GM19372 (cell line): ENCODE measurements around the gene KDM2B.
A peak's percentile ranks its signal among the peaks of the same experiment; 100 is the strongest.

Experiments
- ATAC-seq: cut with Tn5 transposase; IDR thresholded peaks from one replicate; pipeline ENCODE4 v1.9.1; 2021; ENCODE audit warnings: mild to moderate bottlenecking, low read depth, moderate library complexity; ENCODE audit not compliant: unreplicated experiment

Gene KDM2B

GRCh38 chr12:121532503-121533393, 48.1 kb downstream of the KDM2B start:
- ATAC-seq = no peak

GRCh38 chr12:121531356-121531750, 49.5 kb downstream of the KDM2B start:
- no peak for ATAC-seq

DNA sequence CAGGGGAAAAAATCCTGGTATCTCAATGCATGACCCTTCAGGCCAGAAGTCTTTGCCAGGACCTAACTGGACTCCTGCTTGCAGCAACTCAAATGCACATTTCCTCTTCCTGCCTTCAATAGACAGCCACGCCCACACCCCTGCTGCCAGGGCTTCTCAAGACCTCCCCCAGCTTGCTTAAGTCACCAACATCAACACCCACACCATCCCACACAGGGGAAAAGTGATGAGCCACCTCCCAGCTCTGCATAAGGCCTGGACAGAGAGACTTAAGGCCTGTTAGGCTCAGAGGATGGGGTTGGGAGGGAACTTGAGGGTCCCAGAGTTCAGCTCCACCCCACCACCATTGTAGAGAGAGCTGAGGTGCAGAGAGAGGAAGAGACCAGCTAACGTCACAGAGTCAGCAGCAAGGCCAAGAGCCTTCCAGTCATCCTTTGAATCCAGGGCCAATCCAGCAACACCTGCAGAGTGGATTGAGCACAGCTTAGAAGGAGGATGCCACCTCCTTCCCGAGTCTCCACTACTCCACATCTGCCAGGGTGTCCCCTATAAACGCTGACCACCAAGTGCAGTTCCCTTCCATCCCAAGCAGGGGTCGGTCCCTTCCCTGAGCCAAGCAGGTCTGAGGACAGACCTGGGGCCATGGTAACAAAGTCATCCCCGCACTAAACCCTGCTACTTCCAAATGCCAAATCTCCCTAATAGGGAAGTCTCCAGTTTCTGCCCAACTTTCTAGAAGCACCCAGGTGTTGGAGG, 50.0 kb downstream of the KDM2B start:
- peak; percentile 46 for ATAC-seq

- ATAC-seq = no peak
These were observed 51.6 kb downstream of the KDM2B start for GRCh38 chr12:121529184-121529583.

- no peak for ATAC-seq
These were observed 55.4 kb downstream of the KDM2B start for GRCh38 chr12:121525411-121525810.

- no peak for ATAC-seq
These were observed 56.5 kb downstream of the KDM2B start for GRCh38 chr12:121524196-121524916.

DNA sequence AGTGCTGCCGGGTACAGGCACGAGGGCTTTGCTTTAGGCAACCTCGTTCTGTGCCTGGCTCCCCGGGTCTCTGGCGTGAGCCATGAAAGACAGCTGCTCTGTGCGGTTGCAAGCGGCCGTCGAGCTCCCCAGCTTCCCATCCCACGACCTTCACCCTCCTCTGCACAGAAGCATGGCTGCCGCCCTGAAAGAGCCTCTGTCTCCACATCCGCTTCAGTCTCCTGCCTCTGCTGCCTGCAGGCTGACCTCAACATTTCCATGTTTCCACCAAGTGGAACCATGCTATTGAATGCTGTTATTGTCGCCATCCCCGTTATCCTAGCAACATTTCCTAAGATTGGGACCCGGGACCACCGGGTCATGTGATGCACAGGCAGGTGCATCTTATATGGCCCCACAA, 57.1 kb downstream of the KDM2B start:
- no peak for ATAC-seq

GRCh38 chr12:121522971-121523370, 57.9 kb downstream of the KDM2B start:
- ATAC-seq = no peak

DNA sequence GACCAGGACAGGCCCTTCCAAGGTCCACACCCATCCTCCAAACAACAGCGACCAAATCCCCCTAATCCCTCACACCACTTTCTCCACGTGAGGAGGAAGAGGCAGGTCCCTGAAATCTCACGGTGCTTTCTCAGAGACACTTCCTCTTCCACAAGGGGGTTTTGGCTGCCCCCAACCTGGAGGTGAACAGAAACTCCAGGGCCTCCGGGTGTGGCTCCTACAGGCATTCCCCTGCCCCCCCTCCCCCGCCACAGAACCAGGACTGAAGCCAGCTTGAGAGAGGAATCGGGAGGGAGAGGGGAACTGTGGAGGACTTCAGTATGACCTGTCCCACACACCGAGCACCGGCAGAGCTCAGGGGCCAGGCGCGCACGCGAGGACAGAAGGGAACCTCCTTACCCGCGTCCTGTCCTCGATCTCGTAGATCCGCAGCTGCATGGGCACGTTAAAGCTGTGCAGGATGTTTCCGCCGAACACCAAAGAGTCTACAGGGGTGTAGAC, 60.2 kb downstream of the KDM2B start:
- ATAC-seq = no peak

DNA sequence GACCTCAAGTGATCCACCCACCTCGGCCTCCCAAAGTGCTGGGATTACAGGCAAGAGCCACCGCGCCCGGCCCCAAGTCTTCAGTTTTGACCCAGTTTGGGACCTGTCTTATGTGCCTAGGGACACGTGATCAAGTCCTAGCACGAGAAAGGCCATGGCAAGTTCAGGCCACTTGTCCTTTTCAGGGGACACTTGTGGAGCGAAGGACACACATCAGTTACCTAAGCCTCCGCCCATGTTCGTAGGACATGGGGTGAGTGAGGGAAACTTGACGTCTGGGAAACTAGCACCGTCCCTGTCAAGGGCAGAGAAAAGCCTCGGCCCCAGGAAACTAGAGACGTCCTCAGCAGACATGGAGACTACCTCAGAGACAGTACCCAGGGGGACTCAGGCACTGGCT, 60.7 kb downstream of the KDM2B start:
- ATAC-seq = no peak

DNA sequence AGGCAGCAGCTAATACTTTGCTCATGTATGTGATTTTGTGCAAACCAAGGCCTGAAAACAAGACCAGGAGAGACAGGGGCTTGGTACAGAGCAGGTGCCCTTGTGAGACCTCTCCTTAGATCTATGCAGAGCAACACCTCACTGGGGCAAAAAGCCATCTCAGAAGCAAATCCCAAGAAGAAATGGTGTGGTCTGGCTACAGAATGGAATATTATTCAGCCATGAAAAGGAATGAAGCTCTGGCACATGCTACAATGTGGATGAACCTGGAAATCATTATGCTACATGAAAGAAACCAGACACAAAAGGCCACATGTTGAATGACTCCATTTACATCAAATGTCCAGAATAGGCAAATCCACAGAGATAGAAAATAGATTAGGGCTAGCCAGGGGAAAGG, 61.6 kb downstream of the KDM2B start:
- ATAC-seq = no peak

DNA sequence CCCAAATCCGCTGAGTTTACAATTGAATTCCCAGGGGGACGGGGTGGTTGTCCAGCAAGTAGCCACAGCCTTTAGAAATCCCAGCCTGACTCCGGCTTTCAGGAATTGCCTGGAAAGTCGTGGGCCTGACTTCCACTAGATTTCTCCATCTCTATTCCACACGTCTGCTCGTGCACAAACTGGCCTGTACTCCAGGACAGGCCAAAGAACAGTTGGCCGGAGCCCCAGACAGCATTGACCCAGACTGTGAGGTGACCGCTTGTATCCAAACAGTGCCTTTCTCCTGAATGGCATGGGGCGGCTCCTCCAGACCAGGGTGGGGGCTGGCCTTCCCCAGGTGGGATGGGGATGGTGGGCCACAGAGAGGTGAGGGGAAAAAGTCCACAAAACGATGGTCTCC, 62.2 kb downstream of the KDM2B start:
- ATAC-seq = no peak

GRCh38 chr12:121516437-121517011, 64.3 kb downstream of the KDM2B start:
- no peak for ATAC-seq

DNA sequence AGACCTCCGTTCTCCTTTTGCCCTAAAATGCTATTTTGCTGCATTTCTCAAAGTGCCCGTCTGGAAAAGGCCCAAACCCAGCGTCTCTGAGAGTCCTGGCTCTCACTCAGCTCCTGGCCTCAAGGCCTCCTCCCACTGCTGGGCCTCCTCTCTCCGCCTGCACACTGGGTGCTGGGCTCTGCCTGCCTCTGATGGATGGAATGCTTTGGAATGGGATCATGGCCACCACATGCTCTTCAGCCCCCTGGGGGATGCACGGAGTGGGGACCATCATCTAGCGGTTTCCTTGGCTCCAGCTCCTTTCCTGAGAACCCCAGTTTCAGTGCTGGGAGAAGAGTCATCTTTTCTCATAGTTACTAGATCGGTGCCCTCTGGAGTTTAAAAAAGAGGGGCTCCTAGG, 65.2 kb downstream of the KDM2B start:
- no peak for ATAC-seq

DNA sequence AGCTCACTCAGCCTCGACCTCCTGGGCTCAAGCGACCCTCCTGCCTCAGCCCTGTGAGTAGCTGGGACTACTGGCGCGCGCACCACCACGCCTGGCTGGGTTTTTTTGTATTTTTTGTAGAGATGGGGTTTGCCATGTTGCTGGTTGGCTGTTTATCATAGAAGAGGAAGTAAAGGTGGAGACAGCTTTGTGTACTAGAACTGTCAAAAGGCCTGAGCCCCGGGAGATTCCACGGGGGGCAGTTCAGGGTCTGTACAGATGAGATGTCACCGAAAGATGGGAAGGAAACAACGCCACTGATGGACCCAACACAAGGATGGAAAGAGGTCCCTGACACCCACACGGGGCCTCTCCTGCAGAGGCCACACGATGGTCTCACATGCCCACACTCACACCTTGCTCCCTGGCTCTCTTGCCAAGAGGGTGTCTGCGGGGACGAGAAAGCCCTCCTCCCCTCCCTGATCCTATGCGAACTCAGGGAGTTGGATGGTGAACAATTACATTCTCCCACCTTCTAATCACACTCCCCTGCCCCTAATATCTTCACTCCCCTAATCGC, 66.6 kb downstream of the KDM2B start:
- ATAC-seq = peak; percentile 47

- ATAC-seq = peak; percentile 82
These were observed 67.2 kb downstream of the KDM2B start for GRCh38 chr12:121513464-121514183.

DNA sequence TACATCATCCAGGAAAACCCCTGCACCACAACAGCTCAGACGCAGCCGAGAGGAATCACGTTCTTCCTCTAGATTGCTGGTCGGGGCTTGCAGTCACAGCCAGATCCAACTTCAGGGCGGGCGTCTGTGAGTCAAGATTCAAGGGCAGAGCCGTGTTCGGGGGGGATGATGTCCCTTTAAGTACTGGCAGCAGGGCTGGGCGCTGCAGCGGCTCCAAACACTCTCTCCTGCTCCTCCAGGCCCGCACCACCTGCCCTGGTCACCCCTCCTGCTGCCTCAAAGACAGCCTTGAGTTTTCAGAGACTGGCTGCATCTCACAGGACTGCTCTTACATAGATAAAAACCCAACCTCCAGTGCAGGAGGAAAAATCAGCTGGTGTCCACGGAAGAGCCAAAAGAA, 68.3 kb downstream of the KDM2B start:
- no peak for ATAC-seq

DNA sequence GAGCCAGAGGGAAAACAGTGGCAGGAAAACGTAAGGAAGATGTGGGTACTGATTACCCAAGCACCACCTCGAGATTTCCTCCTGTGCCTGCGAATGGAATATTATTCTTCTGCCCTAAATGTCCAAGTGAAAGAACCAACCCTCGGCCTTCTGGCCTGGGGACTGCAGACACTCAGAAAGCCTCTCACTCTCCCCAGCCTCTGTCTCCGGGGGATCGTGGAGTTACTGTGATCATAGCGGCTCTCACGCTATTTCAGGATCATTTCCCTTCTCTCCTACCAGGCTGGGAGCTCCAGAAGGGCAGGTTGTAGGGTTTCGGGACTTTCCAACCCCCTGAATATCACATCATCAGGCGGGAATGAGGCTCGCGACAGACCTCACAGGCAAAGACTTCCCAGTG, 68.9 kb downstream of the KDM2B start:
- ATAC-seq = no peak

DNA sequence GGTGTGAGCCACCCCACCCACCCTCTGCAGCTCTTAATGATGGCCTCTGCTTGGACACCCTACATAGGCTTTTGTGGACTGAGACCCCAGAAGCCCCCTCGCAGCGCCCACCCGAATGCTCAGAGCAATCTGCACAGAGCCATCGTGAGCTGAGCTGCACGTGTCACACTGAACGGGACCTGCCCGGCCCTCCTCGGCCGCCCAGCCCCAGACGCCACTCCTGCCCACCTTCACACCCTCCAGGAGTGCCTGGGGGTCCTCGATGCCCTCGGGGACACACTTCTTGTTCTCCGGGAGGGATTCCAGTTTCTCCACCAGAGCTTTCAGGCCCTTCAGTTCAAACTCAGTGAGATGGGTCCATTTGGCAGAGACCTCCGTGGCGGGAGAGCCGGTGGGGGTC, 71.5 kb downstream of the KDM2B start:
- ATAC-seq = no peak

- no peak for ATAC-seq
These were observed 72.3 kb downstream of the KDM2B start for GRCh38 chr12:121508533-121508932.
